IPS-18a (cell line): ENCODE measurements around the gene CARMIL1.

Experiments
- H3K27ac ChIP-seq: one replicate; pipeline ENCODE4 v1.5.1; 2013; ENCODE audit warnings: low read length
- H3K27me3 ChIP-seq: one replicate; pipeline ENCODE4 v1.6.1; 2013; ENCODE audit warnings: mild to moderate bottlenecking, low read length; ENCODE audit not compliant: control insufficient read depth, insufficient read depth
- H3K36me3 ChIP-seq: one replicate; pipeline ENCODE4 v1.6.1; 2013; ENCODE audit warnings: low read depth, low read length; ENCODE audit not compliant: control insufficient read depth
- H3K4me1 ChIP-seq: one replicate; pipeline ENCODE4 v1.6.1; 2013; ENCODE audit warnings: low read depth, low read length; ENCODE audit not compliant: control insufficient read depth
- H3K4me3 ChIP-seq: one replicate; pipeline ENCODE4 v1.5.1; 2013; ENCODE audit warnings: low read length
- H3K9ac ChIP-seq: one replicate; pipeline ENCODE4 v1.6.1; 2013; ENCODE audit warnings: mild to moderate bottlenecking, low read length, moderate library complexity
- H3K9me3 ChIP-seq: one replicate; pipeline ENCODE4 v1.6.1; 2013; ENCODE audit warnings: low read depth, low read length; ENCODE audit not compliant: control insufficient read depth

CARMIL1 gene

DNA sequence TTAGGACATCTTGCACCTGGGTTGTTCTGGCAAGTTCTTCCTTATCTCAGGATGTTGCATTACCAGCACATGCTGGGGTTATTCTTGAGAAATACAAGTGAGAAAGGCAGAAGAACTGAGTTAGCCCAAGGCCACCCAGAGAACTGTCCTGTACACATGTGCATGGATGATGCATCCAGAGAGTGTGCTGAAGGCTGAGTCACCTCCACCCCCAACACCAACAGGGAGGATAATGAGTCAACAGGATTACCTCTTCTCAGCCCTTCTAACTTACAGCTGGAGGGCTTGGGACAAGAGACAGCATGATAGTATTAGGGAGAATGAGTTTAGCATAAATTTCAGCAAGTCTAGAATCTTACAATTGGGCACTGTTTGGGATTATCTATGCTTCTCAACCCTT lies 381.3 kb downstream of the CARMIL1 start:
- no peaks in the 10 kb centered on the region for H3K27me3 ChIP-seq
- no peaks in the 10 kb centered on the region for H3K9me3 ChIP-seq
- no peaks in the 10 kb centered on the region for H3K4me1 ChIP-seq
- H3K27ac ChIP-seq = no peak overlapping the region
- no peak overlapping the region for H3K9ac ChIP-seq
- H3K4me3 ChIP-seq = no peak overlapping the region
- H3K36me3 ChIP-seq = no peaks in the 10 kb centered on the region

GRCh38 chr6:25661129-25661779 lies 382.1 kb downstream of the CARMIL1 start:
- no peak overlapping the region for H3K4me3 ChIP-seq
- no peaks in the 10 kb centered on the region for H3K9me3 ChIP-seq
- no peaks in the 10 kb centered on the region for H3K36me3 ChIP-seq
- no peaks in the 10 kb centered on the region for H3K27me3 ChIP-seq
- H3K9ac ChIP-seq = no peak overlapping the region
- H3K4me1 ChIP-seq = no peaks in the 10 kb centered on the region
- H3K27ac ChIP-seq = no peak overlapping the region

DNA sequence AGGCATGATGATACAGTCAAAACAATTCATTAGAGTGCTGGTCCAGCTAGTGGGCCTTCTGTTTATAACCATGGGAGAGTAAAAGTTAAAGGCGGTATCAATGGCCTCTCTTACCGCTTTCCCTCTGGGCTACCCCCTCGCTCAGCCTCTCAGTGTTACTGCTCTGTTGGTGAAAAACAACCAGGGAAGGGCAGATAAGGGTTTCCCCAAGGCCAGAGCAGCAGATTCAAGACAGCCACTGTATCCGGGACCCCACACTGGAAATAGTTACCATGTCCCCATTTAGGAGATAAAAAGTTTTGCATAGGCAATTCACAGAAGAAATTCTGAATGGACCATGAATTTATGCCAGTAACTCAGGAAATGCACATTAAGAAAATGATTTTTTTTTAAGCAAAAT lies 386.3 kb downstream of the CARMIL1 start:
- no peak overlapping the region for H3K27ac ChIP-seq
- no peak overlapping the region for H3K4me3 ChIP-seq
- no peak overlapping the region for H3K9ac ChIP-seq
- H3K27me3 ChIP-seq = no peaks in the 10 kb centered on the region
- H3K4me1 ChIP-seq = no peaks in the 10 kb centered on the region
- H3K36me3 ChIP-seq = no peaks in the 10 kb centered on the region
- no peaks in the 10 kb centered on the region for H3K9me3 ChIP-seq

- H3K4me3 ChIP-seq = no peak overlapping the region
- H3K27ac ChIP-seq = no peak overlapping the region
- no peaks in the 10 kb centered on the region for H3K27me3 ChIP-seq
- H3K9ac ChIP-seq = no peak overlapping the region
- H3K36me3 ChIP-seq = no peaks in the 10 kb centered on the region
- peaks cover 3% of the 10 kb centered on the region for H3K4me1 ChIP-seq
- no peaks in the 10 kb centered on the region for H3K9me3 ChIP-seq
Measured at GRCh38 chr6:25669413-25669812, 390.2 kb downstream of the CARMIL1 start.
